Activated T-helper 1 cell treated with anti-CD3 and anti-CD28 coated beads, Interleukin-12 subunit alpha, Interleukin-12 subunit beta, Interleukin-2, Interleukin-4 antibody, amounts not matched to agents 30 ng/mL and 10 ng/mL and 1 ng/mL, durations not matched to agents 14 hours and 24 hours and 36 hours (primary cell): Measurements from ENCODE around the gene SELENOI. TPM values are rescaled to one million over a fixed set of nuclear protein-coding genes. Genes with fewer than 3 reads are reported as not detected.
"Not testable (repeated sequence)": the region's sequence is repeated elsewhere in the genome, so short reads cannot be mapped to it uniquely, and the experiment has no call there.

ENCODE experiments used
- DNase-seq: peaks from one replicate; pipeline ENCODE4 v3.0.0; 2021; ENCODE audit warnings: low spot score
- H3K27ac Mint-ChIP-seq: one replicate; pipeline ENCODE4 v1.8.0; 2021; ENCODE audit warnings: mild to moderate bottlenecking, mixed read lengths
- H3K27me3 Mint-ChIP-seq: one replicate; pipeline ENCODE4 v1.8.0; 2022; ENCODE audit warnings: mild to moderate bottlenecking, moderate library complexity, mixed read lengths; ENCODE audit not compliant: insufficient read depth
- H3K36me3 Mint-ChIP-seq: one replicate; pipeline ENCODE4 v1.8.0; 2021; ENCODE audit warnings: low read depth, mixed read lengths
- H3K4me1 Mint-ChIP-seq: one replicate; pipeline ENCODE4 v1.8.0; 2021; ENCODE audit warnings: low read depth, mixed read lengths
- H3K4me3 Mint-ChIP-seq: one replicate; pipeline ENCODE4 v1.8.0; 2021; ENCODE audit warnings: mild to moderate bottlenecking, moderate library complexity, mixed read lengths
- H3K9me3 Mint-ChIP-seq: one replicate; pipeline ENCODE4 v1.8.0; 2021; ENCODE audit warnings: mixed read lengths
- intact Hi-C: fragments of 100-400 bp; cut with micrococcal nuclease; formaldehyde crosslinking; loops from one replicate; pipeline ENCODE4 v1.15.1; 2024
- total RNA-seq: library from RNA; stranded (reverse); gene quantifications from 2 replicates; pipeline ENCODE4 v1.2.3, GENCODE V29; 2022

The SELENOI gene
- total RNA-seq, 1 donor from 2014 or later = 68.2 TPM

- no peak overlapping the region for H3K4me3 Mint-ChIP-seq
- H3K9me3 Mint-ChIP-seq = no peaks in the 10 kb centered on the region
- no peaks in the 10 kb centered on the region for H3K4me1 Mint-ChIP-seq
- no peak for DNase-seq
- H3K27ac Mint-ChIP-seq = no peak overlapping the region
- H3K36me3 Mint-ChIP-seq = no peaks in the 10 kb centered on the region
- intact Hi-C loops = no loop called here
- H3K27me3 Mint-ChIP-seq = peaks cover 3% of the 10 kb centered on the region
Measured at GRCh38 chr2:26314243-26314642, 31.7 kb upstream of the SELENOI start.

GRCh38 chr2:26316041-26316440, 29.9 kb upstream of the SELENOI start:
- Mint-ChIP-seq H3K4me3 (no peak overlapping the region), H3K36me3 (no peaks in the 10 kb centered on the region), H3K27me3 (peaks cover 6% of the 10 kb centered on the region), H3K27ac (no peak overlapping the region), H3K4me1 (no peaks in the 10 kb centered on the region), H3K9me3 (no peaks in the 10 kb centered on the region)
- intact Hi-C loops = no loop called here
- DNase-seq = no peak

GRCh38 chr2:26316845-26317244, 29.1 kb upstream of the SELENOI start:
- Mint-ChIP-seq H3K36me3 (no peaks in the 10 kb centered on the region), H3K4me1 (no peaks in the 10 kb centered on the region), H3K27ac (no peak overlapping the region)

GRCh38 chr2:26317377-26318105, 28.4 kb upstream of the SELENOI start:
- H3K9me3 Mint-ChIP-seq = no peaks in the 10 kb centered on the region
- H3K4me3 Mint-ChIP-seq = no peak overlapping the region
- intact Hi-C loops = no loop called here
- no peak overlapping the region for H3K27ac Mint-ChIP-seq
- no peak for DNase-seq
- peaks cover 9% of the 10 kb centered on the region for H3K27me3 Mint-ChIP-seq
- no peaks in the 10 kb centered on the region for H3K4me1 Mint-ChIP-seq
- H3K36me3 Mint-ChIP-seq = no peaks in the 10 kb centered on the region

More at GRCh38 chr2:26316845-26317244, 29.1 kb upstream of the SELENOI start:
- H3K27me3 Mint-ChIP-seq = peaks cover 6% of the 10 kb centered on the region
- intact Hi-C loops = no loop called here
- no peak for DNase-seq
- H3K9me3 Mint-ChIP-seq = no peaks in the 10 kb centered on the region
- no peak overlapping the region for H3K4me3 Mint-ChIP-seq

GRCh38 chr2:26318950-26319349, 27.0 kb upstream of the SELENOI start:
- DNase-seq = no peak
- H3K27ac Mint-ChIP-seq = no peak overlapping the region
- H3K4me1 Mint-ChIP-seq = no peaks in the 10 kb centered on the region
- intact Hi-C loops = no loop called here
- peaks cover 12% of the 10 kb centered on the region for H3K27me3 Mint-ChIP-seq
- no peak overlapping the region for H3K4me3 Mint-ChIP-seq
- H3K36me3 Mint-ChIP-seq = no peaks in the 10 kb centered on the region
- H3K9me3 Mint-ChIP-seq = no peaks in the 10 kb centered on the region

- H3K4me1 Mint-ChIP-seq, intact Hi-C loops, H3K9me3 Mint-ChIP-seq, DNase-seq, H3K4me3 Mint-ChIP-seq, H3K27me3 Mint-ChIP-seq, H3K27ac Mint-ChIP-seq, H3K36me3 Mint-ChIP-seq: not testable (repeated sequence)
Measured at GRCh38 chr2:26324479-26324878, 21.5 kb upstream of the SELENOI start.

GRCh38 chr2:26324903-26325302, 21.0 kb upstream of the SELENOI start:
- Mint-ChIP-seq H3K9me3 (no peaks in the 10 kb centered on the region), H3K4me1 (peaks cover 4% of the 10 kb centered on the region), H3K27me3 (peaks cover 6% of the 10 kb centered on the region), H3K27ac (no peak overlapping the region), H3K4me3 (no peak overlapping the region), H3K36me3 (no peaks in the 10 kb centered on the region)
- intact Hi-C loops = loop anchor here (5.0 kb wide), 1 partner anchor 333 kb away; no protein-coding TSS in a partner anchor
- no peak for DNase-seq

- intact Hi-C loops = loop anchor here (5.0 kb wide), 1 partner anchor 334 kb away; no protein-coding TSS in a partner anchor
- DNase-seq = no peak
- Mint-ChIP-seq H3K4me3 (no peak overlapping the region), H3K9me3 (no peaks in the 10 kb centered on the region), H3K36me3 (no peaks in the 10 kb centered on the region), H3K4me1 (peaks cover 13% of the 10 kb centered on the region), H3K27me3 (peaks cover 6% of the 10 kb centered on the region), H3K27ac (no peak overlapping the region)
Measured at GRCh38 chr2:26325851-26326250, 20.1 kb upstream of the SELENOI start.

- Mint-ChIP-seq H3K36me3 (no peaks in the 10 kb centered on the region), H3K27ac (no peak overlapping the region), H3K9me3 (no peaks in the 10 kb centered on the region), H3K4me3 (no peak overlapping the region), H3K27me3 (peaks cover 6% of the 10 kb centered on the region), H3K4me1 (peaks cover 13% of the 10 kb centered on the region)
- no peak for DNase-seq
- intact Hi-C loops = loop anchor here (5.0 kb wide), 1 partner anchor 334 kb away; no protein-coding TSS in a partner anchor
Measured at GRCh38 chr2:26326514-26326913, 19.4 kb upstream of the SELENOI start.

GRCh38 chr2:26327291-26328272, 18.4 kb upstream of the SELENOI start:
- Mint-ChIP-seq H3K27me3 (peaks cover 3% of the 10 kb centered on the region), H3K36me3 (no peaks in the 10 kb centered on the region), H3K4me3 (no peak overlapping the region), H3K4me1 (peaks cover 13% of the 10 kb centered on the region), H3K9me3 (no peaks in the 10 kb centered on the region), H3K27ac (no peak overlapping the region)
- no peak for DNase-seq
- intact Hi-C loops = loop anchor here (5.0 kb wide), 1 partner anchor 335 kb away; no protein-coding TSS in a partner anchor

GRCh38 chr2:26329083-26329482, 16.9 kb upstream of the SELENOI start:
- DNase-seq, H3K4me3 Mint-ChIP-seq, H3K27ac Mint-ChIP-seq, H3K36me3 Mint-ChIP-seq, H3K27me3 Mint-ChIP-seq, H3K9me3 Mint-ChIP-seq: not testable (repeated sequence)
- intact Hi-C loops = loop anchor here (5.0 kb wide), 1 partner anchor 337 kb away; no protein-coding TSS in a partner anchor
- H3K4me1 Mint-ChIP-seq = peaks cover 13% of the 10 kb centered on the region

- Mint-ChIP-seq H3K36me3 (no peaks in the 10 kb centered on the region), H3K9me3 (no peaks in the 10 kb centered on the region), H3K27me3 (no peaks in the 10 kb centered on the region), H3K4me1 (peaks cover 13% of the 10 kb centered on the region), H3K4me3 (no peak overlapping the region), H3K27ac (no peak overlapping the region)
- DNase-seq = peak; percentile 70
- intact Hi-C loops = loop anchor here (1.0 to 5.0 kb wide), 6 partner anchors 15 to 158 kb away; partner anchors contain the start of gene GAREM2
Measured at GRCh38 chr2:26330114-26330549, 15.8 kb upstream of the SELENOI start.
